ENCODE results near the gene GNL3L.
"Not testable (repeated sequence)": the region's sequence is repeated elsewhere in the genome, so short reads cannot be mapped to it uniquely, and the experiment has no call there.

Gene GNL3L

GRCh38 chrX:54561622-54562021 is 31.6 kb downstream of the GNL3L start:
- DNase-seq = no peak

- no peak for DNase-seq
These were observed 34.9 kb downstream of the GNL3L start for GRCh38 chrX:54564936-54565335.

DNA sequence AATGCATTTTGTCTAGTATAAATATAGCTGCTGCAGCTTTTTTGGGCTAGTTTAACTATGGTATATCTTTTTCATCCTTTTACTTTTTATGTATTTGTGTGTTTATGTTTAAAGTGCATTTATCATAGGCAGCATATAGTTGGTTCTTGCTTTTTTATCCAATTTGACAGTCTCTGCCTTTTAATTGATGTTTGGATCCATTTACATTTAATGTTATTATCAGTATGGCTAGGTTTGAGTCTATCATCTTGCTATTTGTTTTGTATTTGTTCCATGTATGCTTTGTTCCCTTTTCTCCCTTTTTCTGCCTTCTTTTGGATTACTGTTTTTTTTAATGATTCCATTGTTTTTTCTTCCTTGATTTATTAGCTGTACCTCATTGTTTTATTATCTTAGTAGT is 40.3 kb downstream of the GNL3L start:
- DNase-seq = no peak

DNA sequence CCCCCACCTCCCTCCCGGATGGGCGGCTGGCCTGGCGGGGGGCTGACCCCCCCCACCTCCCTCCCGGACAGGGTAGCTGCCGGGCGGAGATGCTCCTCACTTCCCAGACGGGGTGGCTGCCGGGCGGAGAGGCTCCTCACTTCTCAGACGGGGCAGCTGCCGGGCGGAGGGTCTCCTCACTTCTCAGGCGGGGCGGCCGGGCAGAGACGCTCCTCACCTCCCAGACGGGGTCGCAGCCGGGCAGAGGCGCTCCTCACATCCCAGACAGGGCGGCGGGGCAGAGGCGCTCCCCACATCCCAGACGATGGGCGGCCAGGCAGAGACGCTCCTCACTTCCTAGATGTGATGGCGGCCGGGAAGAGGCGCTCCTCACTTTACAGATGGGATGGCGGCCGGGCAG is 42.6 kb downstream of the GNL3L start:
- not testable (repeated sequence) for DNase-seq

DNA sequence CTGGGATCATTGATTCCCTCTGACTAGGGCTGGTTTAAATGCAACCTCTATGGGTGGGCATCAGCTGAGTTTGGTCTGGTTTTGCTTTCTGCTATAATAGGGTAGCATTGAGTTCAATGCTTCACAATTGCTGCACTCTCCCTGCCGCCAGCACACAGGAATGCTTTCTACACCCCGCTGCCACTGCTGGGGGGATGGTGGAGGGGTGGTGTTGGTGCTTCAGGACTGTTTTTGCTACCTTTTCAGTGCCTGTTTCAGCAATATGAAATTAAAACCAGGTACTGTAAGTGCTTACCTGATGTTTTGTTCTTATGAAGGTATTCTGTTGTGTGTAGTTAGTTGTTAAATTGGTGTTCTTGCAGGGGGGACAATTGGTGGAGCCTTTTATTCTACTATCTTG is 67.7 kb downstream of the GNL3L start:
- DNase-seq = no peak

DNA sequence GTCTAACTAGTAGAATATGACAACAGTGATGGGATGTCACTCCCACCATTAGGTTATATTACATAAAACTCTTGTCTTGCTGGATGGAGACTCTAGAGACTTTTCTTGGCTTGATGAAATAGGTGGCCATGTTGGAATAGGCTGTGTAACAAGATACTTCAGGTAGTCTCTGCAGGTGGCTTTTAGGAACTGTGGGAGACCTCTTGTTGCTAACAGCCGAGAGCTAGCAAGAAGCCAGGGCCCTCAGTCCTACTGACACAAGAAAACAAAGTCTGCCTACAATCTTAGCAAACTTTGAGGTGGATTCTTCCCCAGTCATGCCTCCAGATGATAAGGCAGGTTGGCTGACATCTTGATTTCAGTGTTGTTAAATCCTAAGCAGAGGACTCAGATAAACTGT is 72.5 kb downstream of the GNL3L start:
- DNase-seq = no peak

All from NCI-H774 (cell line).